GM18867 (cell line): ENCODE results near the gene CHL1.

ENCODE experiments used
- ATAC-seq: cut with Tn5 transposase; IDR thresholded peaks from one replicate; pipeline ENCODE4 v1.9.1; 2021; ENCODE audit warnings: mild to moderate bottlenecking, moderate library complexity; ENCODE audit not compliant: unreplicated experiment

Gene CHL1

GRCh38 chr3:217948-218347 lies 21.4 kb downstream of the CHL1 start:
- ATAC-seq: no peak

GRCh38 chr3:228442-229182 lies 32.0 kb downstream of the CHL1 start:
- no peak for ATAC-seq

DNA sequence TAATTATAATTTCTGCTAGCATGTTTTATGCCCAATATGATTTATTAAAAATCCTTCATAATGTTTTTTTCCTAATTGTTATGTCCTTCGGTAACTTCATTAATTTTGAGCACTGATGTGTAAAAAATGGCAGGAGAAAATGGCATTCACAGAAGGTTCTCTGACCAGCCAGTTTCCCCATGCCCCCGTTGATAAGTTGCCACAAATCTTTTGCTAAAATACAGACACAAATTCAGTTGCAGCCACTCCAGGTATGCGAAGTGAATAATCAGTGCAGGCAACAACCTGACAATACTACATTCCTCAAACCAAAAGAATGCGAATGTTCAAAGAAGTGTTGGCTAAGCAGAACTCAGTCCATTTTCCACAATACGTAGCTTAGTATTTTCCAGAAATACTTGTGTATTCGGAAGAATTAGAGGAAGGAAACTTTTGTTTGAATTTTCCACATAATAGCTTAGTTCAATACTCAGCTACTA lies 32.7 kb downstream of the CHL1 start:
- no peak for ATAC-seq

GRCh38 chr3:236881-237280 lies 40.3 kb downstream of the CHL1 start:
- ATAC-seq: no peak

- no peak for ATAC-seq
Measured at GRCh38 chr3:242602-243355, 46.2 kb downstream of the CHL1 start.

DNA sequence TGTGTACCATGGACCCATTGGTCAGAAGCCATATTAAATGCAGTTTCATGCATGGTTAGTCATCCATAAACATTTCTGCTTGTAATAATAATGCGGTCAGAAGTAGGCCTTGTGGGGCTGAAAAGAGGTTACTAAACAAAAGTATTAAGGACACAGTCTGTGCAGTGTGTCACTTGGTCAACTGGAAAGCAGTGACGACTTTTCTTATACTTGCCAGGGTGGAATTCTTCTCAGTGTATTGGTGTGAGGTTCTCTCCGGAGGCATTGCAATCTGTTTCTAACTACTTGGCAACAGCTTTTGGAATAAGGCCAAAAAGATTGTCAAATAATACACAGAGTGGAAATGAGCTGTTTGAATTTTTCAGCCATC lies 46.8 kb downstream of the CHL1 start:
- ATAC-seq: no peak

DNA sequence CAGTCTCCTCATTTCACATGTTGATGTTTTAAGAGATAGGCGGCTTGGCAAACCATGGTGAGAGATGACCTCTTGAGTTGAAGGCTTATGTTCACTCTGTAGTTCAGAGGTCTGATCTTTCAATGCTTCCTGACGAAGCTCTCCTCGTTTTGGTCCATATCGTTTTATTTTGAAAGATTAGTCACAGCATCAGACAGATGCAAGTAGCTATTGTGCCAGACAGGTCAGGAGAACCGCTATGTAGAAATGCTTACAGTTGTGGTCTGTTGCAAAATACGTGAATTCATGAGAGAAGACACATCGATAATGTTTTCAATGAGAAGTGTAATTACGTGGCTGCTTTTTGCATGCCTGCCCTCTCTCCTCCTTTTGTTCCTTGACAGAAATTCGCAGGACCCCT lies 47.5 kb downstream of the CHL1 start:
- ATAC-seq: no peak

DNA sequence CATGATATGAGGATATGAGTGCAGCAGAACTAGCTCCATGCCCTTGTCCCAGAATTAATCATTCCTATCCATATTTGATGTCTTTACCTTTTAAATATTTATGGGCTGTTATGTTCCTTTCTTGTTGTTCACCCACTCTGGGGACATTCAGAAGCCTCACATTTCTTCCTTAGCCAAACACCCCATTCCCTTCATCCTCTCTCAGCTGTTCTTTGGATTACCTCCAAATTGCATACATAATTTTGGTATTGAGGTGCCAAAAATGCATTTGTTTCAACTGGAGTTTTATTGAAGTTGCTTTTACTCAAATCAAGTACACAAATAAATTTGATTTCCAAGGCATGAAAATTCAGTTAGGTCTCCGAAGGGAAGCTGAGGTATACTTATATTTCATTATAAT lies 51.4 kb downstream of the CHL1 start:
- ATAC-seq: no peak

DNA sequence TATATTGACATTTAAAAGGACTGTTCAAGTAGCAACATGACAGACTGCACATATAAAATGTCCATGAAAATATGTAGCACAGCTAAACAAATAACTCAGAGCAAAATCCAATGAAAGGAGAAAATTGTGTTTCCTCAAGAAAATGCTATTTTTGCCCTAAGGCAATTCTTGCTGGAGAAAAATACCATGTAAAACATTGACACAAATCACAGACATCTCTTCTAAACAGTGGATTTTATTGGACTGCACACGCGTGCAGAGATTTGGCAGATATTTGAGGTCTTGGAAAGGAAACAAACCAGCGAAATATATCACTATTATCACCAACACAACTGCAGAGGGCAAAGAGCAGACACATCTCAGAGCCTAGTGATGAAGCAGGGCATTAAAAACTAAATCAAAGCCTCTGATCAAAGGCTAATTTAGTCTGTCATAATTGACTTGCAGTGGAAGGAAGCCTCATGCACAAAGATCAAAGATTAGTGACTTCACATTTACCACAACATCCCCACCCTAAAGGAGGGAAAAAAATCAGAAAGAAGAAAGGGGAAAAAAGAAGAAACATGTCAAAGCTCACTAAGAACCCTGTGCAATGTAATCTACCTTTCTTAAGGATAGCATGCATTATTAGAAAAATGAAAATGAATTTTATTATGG lies 52.4 kb downstream of the CHL1 start:
- no peak for ATAC-seq

GRCh38 chr3:249587-250262 lies 53.2 kb downstream of the CHL1 start:
- ATAC-seq: no peak

GRCh38 chr3:256501-256900 lies 59.9 kb downstream of the CHL1 start:
- ATAC-seq: no peak

GRCh38 chr3:257826-258225 lies 61.3 kb downstream of the CHL1 start:
- no peak for ATAC-seq

DNA sequence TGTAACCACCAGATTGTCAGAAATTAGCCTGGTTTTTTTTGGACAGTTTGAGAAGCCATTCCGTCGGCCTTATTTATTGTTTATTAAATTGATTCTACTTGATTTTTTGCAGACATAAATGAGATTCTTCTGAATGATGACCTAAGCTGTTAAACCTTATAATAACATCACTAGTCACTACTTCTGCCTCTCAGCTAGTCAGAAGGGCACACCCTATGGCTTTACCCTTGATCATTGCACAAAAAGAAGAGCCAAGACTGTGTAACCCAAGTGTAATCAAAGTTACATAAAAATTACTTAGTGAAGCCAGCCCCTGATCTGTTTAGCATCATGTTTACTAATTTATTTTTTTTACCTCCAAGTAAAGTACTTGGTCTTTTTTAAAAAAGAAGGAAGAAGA lies 64.3 kb downstream of the CHL1 start:
- ATAC-seq: no peak

- ATAC-seq: no peak
Measured at GRCh38 chr3:263393-263792, 66.8 kb downstream of the CHL1 start.

DNA sequence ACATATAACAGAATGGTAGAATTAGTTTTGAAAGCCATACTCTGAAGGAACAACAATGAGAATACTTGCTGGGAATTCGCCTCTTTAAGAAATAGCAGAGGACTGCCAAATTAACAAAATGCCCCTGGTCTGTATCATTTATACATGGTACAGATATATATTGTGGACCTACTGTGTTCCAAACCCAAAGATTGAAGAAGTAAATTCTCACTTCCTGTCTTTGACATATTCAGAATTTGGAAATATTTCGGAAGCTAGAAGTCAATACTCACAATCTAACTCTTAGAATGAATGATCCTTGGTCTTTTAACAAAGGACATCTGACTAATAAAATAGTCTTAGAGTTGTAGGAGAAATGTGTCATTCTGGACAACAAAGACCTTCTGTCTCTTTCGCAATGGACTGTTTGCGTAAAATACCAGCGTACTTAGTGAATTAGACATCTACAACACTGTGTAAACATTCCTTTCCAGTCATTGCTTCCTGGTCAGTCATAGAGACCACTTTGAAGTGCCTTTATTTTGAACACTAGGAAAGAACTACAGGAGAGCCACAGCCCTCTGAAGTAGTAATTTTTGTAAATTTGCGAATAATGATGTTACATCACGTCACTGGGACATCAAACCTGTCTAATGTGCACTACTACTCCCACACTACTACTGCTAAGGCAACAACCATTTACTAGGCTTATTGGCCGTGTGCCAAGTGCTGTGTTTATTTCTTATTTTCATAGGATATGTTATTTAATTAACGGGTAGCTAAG lies 68.0 kb downstream of the CHL1 start:
- no peak for ATAC-seq

GRCh38 chr3:267101-267500 lies 70.5 kb downstream of the CHL1 start:
- no peak for ATAC-seq

DNA sequence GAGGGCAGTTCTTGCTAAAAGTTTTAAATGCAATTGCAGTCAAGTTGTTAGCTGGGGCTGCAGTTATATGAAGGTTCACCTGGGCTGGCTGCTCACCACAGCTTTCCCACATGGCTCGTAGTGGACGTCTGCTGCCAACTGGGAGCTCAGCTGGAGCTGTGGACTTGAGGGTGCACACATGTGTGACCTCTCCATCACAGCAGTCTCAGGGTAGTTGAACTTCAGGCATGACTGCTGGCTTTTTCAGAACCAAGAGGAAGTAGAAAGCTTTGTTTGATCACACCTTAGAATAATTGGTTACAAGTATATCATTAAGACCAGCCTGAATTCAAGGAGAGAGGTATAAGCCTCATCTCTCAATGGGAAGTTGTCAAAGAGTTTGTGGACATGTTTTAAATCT lies 74.1 kb downstream of the CHL1 start:
- peak; percentile 49 for ATAC-seq

GRCh38 chr3:274927-275326 lies 78.4 kb downstream of the CHL1 start:
- ATAC-seq: no peak

- ATAC-seq: peak; percentile 19
Measured at GRCh38 chr3:277873-278272, 81.3 kb downstream of the CHL1 start.

DNA sequence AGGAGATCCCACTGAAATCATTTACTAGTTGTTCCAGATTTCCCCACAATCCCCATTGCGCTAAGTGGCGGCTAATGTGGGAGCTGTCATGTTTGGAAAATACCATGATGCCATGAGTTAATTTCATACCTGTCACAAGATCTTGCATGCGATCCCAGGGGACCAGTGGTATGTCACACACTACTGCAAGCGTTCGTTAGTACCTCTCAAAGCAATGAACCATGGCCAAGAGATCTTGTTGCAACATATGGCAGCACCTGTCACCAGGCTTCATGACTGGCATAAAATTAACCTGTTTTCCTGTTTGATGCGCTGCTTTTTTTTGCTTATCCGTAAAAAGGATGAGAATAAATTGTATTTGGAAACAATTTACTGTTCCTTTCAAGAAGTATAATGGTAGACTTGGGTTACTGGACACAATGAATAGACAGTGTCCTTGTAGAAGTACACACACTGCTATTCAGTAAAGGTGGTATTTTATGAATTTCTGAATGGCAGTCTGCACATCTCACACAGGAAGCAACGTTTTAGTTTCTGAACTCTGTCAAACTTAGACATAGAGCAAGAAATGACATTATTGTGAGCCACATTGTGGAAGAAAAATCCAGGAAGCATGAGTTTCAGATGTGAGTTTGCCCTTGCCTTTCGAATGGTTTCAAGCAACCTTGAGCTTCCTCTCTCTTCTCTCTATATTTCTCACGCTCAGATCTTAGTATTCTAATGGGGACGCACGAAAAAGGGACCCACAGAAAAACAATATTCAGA lies 81.9 kb downstream of the CHL1 start:
- ATAC-seq: peak; percentile 82
